GM13976 (cell line): ENCODE results near the gene SUPT3H.

ENCODE experiments used
- DNase-seq: peaks from one replicate; pipeline ENCODE4 v3.0.0; 2012; ENCODE audit warnings: low spot score
- in situ Hi-C: fragments of 300-500 bp; cut with MboI; formaldehyde crosslinking; loops from one replicate; pipeline ENCODE4 v1.12.0; 2022; ENCODE audit warnings: low sequenced_read_pairs, mixed read lengths, inconsistent platforms; ENCODE audit not compliant: unreplicated experiment
- TF ChIP-seq, protein P1 (sequence below): IDR thresholded peaks from 2 replicates; pipeline ENCODE4 v1.5.1; 2012; ENCODE audit warnings: borderline replicate concordance, mild to moderate bottlenecking; ENCODE audit not compliant: insufficient read depth; ENCODE audit errors: extremely low read depth, missing control alignments, control extremely low read depth

SUPT3H gene

DNA sequence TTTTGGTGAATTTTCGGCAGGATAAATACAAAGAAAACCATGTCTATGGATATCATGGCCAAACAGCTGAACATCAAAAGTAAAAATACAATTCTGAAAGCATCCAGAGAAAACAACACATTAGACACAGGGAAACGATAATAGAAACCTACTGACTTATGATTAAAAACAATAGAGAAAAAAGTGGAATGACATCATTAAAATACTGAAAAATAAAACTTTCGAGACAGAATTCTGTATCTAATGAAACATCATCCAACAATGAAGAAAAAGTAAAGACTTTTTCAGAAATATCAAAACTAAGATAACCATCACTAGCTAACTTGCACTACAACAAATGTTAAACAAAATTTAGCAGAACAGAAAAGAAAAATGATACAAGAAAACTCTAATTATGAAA, 434.2 kb downstream of the SUPT3H start:
- TF ChIP-seq, protein P1, sequence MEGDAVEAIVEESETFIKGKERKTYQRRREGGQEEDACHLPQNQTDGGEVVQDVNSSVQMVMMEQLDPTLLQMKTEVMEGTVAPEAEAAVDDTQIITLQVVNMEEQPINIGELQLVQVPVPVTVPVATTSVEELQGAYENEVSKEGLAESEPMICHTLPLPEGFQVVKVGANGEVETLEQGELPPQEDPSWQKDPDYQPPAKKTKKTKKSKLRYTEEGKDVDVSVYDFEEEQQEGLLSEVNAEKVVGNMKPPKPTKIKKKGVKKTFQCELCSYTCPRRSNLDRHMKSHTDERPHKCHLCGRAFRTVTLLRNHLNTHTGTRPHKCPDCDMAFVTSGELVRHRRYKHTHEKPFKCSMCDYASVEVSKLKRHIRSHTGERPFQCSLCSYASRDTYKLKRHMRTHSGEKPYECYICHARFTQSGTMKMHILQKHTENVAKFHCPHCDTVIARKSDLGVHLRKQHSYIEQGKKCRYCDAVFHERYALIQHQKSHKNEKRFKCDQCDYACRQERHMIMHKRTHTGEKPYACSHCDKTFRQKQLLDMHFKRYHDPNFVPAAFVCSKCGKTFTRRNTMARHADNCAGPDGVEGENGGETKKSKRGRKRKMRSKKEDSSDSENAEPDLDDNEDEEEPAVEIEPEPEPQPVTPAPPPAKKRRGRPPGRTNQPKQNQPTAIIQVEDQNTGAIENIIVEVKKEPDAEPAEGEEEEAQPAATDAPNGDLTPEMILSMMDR, result no peak
- in situ Hi-C loops, result no loop called here
- no peak for DNase-seq

DNA sequence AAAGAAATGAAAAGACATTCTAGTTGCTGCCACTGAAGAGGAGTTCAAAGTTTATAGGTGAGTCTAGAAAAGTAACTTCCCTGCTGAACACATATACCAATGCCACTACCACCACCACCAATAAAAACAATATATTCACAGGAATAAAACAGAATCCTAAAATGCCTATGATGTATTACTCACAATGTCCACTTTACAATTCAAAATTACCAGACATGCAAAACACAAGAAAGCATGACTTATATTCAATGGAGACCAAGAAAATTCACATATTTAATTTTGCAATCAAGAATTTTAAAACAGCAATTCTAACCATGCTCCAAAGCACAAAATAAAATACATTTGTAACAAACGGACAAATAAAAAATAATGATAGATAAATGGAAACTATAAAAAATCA, 434.9 kb downstream of the SUPT3H start:
- TF ChIP-seq, protein P1, result no peak
- in situ Hi-C loops, result no loop called here

DNA sequence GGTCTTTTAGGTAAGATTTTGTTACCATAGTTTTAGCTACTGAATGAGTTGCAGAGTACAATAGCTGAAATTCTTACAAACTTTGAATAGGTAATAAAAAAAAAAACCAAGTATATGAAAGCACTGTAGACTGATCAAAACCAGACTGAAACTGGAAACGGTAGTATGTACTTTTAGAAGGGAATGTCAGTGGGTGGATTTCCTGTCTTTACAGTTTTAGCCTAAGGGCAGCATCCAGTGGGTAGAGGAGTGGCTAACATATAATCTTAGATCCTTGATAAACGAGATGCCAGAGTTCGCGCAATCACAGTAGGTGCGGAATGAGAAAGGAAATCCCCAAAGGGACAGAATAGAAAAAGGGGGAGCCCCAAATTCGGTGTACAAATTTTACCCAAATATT, 435.5 kb downstream of the SUPT3H start:
- in situ Hi-C loops, result no loop called here
- DNase-seq, result no peak
- TF ChIP-seq, protein P1, result no peak

More for the DNA sequence above, 434.9 kb downstream of the SUPT3H start:
- no peak for DNase-seq

GRCh38 chr6:44940367-44940766, 437.4 kb downstream of the SUPT3H start:
- in situ Hi-C loops, result no loop called here
- TF ChIP-seq, protein P1, result no peak
- no peak for DNase-seq

DNA sequence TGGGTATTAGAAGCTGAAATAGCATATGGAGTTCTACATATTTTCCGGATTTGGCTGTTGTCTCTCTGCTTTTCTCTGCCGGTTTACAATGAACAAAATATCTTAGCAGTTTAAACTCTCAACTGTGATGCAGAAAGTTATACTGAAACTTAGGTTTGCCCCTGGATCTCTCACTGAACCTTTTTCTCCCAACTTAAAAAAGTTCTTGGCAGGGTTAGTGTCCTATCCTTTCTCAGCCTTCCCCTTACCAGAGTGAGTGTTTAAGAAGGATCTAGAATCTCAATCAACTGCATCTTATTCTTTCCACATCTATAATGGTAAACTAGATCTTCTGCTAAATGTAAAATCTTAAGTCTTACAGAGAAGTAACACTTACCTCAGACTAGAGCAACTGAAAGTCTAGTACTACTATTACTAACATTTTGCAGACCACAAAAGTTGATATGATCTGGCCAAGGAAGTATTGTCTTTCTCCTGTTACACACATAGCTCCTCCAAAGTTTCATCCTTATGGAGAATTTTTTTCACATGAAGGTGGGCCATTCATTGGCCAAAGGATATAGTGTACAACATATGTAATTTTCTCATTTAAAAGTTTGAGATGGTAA, 441.9 kb downstream of the SUPT3H start:
- TF ChIP-seq, protein P1, result no peak
- no peak for DNase-seq
- in situ Hi-C loops, result no loop called here

- DNase-seq, result no peak
- in situ Hi-C loops, result no loop called here
- TF ChIP-seq, protein P1, result no peak
Measured at GRCh38 chr6:44933108-44933507, 444.6 kb downstream of the SUPT3H start.
